GM21515 (cell line): ENCODE data around the gene TPBGL.

ENCODE experiments used
- ATAC-seq: cut with Tn5 transposase; IDR thresholded peaks from one replicate; pipeline ENCODE4 v1.9.1; 2021; ENCODE audit not compliant: unreplicated experiment

TPBGL gene, protein sequence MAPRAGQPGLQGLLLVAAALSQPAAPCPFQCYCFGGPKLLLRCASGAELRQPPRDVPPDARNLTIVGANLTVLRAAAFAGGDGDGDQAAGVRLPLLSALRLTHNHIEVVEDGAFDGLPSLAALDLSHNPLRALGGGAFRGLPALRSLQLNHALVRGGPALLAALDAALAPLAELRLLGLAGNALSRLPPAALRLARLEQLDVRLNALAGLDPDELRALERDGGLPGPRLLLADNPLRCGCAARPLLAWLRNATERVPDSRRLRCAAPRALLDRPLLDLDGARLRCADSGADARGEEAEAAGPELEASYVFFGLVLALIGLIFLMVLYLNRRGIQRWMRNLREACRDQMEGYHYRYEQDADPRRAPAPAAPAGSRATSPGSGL

DNA sequence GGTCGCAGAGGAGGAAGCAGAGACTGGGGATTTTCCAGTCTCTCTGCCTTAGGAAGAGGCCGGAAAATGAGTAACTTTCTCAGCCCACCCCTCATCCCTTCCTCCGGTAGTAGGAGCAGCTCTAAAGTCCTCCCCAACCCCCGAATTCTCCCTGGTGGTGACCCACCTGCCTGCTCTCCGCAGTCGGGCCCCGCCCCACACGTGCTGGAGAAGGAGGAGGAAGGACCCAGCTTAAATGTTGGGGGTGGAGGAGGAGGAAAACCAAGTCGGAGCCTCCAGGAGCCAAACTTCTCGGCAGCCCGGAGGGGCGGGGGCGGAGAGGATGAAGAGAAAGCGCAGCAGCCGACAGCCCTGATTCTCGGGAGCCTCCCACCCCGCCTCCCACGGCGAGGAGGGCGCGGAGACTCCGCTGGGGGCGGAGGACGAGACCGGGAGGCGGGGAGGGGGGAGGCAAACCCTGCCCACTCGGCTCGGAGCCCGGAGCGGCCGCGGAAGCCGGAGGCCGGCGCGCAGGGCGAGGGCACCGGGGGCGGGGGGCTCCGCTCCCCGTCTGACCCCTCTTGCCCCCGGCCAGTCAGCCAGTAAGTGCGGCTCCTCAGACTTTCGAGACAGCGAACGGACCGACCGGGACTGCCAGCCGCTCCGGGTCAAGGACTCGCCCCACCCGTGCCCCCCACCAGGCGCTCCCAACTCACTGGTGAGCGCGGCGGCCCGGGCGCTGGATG lies at the start of gene TPBGL:
TSS of gene TPBGL (plus strand) at position 464 of the 725 bp plus-strand sequence. CDS start 276 bp downstream, outside the sequence.
- ATAC-seq: no peak

DNA sequence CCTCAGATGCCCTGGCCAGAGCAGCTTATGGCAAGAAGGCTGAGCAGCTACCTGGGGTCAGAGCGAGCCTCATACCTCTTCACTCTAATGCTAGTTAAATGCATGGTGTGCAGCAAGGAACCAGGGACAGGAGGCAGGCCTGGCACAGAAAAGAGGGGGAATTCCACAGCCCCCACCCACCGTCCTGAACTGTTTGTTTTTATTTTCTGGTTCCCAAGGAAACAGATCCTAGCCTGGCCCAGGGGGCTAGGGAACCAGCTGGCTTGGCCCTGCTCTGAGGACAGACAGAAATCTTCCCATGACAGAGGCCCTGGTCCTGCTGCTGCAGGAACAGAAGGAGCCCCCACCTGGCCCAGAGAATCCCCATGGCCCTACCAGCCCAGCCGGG lies 49.2 kb upstream of the TPBGL start:
- no peak for ATAC-seq

DNA sequence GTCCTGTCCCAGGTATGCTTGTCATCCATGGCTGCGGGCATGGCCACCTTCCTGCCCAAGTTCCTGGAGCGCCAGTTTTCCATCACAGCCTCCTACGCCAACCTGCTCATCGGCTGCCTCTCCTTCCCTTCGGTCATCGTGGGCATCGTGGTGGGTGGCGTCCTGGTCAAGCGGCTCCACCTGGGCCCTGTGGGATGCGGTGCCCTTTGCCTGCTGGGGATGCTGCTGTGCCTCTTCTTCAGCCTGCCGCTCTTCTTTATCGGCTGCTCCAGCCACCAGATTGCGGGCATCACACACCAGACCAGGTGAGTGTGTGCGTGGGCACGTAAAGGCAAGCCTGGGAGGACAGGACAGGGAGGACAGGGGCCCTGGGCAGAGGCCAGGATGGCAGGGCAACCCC lies 47.3 kb upstream of the TPBGL start:
- ATAC-seq: no peak

DNA sequence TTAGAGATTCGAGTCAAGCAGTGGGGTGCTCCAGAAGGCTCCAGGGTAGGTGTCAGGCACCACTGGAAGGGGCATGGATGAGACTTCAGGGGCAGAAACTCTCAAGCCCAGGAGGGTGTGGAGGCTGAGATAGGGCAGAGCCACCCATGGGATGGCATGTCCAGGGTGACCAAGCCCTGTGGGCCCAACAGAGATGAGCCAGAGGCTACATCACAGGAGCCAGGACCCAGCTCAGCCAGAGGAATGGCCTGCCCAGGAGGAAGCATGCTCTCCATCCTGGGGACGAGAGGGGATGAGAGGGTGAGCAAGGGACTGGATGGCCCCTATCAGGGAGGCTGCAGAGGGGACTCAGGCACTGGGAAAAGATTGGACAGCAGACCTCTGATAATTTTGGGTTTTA lies 46.9 kb upstream of the TPBGL start:
- ATAC-seq: no peak

DNA sequence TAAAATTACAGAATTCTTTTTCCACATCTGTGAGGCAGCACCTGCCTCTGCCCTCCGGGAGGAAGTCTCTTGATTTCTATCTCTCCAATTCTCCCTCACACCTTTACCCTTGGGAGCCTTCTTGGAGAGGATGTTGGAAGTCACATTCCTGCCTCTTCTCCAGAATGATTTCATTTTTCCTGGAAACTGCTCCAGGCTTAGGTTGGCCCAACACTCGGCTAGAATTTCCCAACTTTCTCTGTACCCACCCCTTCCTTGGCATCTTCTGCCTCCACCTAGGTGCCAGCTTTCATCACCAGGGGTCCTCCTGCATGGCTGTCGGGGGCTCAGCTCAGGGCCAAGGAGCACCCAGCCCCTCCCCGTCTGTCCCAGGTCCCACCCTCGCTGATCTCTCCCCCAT lies 46.4 kb upstream of the TPBGL start:
- ATAC-seq: no peak

DNA sequence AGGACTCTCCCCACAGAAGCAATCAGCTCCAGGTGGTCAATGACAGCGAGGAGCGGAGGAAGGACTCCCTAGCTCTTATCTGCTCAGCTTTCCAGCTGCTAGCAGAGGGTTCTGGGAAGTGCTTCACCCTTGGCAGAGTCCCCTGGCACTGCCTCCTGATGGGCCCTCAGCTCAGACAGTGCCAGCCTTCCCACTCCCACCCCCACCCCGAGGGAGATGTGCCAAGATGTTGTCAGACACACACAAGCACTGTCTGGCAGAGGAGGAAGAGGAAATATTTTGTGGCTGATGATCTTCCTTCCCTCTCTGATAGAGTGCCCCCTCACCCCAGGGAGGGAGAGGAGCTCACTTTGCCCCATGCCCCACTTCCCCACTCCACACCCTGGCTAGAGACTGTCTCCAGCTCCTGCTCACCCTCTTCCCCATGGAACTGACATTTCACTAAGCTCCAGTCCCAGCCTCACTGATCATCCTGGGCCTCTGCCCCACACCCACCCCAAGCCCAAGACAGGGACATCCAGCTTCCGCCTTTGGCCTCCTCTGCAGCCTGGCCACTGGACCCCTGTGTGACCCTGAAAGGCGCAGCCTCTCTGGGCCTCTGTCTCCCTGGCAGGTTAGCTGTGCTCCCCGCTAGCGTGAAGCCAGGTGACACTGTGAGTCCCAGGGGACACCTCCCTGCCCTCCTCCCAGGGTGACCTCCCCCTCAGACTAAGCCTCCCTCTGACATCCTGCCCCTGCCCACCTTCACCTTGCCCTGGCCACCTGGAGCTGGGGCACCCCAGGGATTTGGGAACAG lies 45.2 kb upstream of the TPBGL start:
- ATAC-seq: no peak

DNA sequence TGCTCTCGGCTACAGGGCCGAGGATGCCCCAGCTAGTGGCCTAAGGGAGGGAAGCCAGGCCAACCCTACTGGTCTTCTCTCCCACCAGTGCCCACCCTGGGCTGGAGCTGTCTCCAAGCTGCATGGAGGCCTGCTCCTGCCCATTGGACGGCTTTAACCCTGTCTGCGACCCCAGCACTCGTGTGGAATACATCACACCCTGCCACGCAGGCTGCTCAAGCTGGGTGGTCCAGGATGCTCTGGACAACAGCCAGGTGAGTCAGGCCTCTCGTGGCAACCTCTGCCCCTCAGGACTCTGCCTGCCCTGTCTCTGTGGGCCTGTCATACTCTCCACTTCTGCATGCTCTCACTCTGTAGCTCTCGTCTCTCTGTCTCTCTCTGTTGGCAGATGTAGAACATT lies 44.1 kb upstream of the TPBGL start:
- ATAC-seq: no peak

DNA sequence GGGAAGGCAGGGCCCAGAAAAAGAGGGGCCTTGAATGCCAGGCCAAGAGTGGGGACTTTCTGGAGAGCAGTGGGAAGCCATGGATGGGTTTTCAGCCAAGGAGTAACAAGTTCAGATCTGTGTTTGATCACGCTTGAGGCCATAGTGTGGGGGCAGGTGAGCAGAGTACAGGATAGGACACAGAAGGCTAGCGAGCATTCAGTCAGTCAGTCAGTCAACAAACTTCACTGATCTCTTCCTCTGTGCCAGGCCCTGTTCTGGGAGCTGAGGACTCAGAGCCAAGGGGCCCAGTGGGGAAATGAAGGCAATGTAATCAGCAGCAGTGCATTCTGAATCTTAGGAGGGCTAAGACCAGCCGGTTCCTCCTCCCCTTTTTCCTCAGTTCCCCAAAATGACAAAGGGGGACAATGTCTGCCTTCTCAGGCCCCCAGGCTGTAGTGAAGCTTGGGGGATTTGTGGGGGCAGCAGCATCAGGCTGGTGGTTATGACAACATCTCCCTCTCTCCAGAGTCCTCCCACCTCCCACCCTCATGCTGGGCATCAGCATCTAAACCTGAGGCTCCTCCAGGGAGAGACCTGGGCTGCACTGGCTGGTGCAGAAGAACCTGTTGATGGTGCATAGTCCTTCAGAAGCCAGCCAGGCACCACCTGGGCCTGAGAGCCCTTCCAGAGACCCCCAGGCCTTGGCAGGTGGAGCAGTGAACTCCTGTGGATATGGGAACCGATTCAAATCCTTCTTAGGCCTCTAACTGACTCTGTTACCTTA lies 42.9 kb upstream of the TPBGL start:
- no peak for ATAC-seq

DNA sequence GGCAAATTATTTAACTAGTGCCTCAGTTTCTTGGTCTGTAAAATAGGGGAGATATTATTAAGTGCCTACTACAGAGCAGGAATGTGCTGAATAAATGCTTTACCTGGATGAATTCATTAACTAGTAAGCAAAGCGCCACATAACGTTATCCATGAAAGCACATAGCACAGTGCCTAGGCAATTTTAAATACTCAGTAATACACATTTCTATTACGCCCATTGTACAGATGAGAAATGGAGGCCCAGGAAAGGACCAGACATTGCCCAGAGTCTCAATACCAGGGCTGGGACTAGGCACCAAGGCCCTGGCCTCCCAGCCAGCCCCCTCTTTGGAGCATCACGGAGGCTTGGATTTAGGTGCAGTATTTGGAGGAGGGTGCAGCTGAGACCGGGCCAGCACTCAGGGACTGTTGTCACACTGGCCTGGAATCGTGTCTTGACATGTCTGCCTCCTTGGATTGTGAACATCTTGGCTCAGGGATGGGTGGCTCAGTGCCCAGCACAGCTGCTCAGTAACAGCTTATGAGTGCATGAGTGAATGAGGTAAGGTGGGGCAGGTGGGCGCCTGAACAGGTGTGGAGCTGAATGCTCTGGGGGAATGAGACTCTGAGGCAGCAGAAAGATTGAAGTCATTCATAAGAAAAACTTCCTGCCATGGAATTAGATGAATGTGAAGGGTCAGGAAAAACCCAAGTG lies 42.1 kb upstream of the TPBGL start:
- no peak for ATAC-seq

DNA sequence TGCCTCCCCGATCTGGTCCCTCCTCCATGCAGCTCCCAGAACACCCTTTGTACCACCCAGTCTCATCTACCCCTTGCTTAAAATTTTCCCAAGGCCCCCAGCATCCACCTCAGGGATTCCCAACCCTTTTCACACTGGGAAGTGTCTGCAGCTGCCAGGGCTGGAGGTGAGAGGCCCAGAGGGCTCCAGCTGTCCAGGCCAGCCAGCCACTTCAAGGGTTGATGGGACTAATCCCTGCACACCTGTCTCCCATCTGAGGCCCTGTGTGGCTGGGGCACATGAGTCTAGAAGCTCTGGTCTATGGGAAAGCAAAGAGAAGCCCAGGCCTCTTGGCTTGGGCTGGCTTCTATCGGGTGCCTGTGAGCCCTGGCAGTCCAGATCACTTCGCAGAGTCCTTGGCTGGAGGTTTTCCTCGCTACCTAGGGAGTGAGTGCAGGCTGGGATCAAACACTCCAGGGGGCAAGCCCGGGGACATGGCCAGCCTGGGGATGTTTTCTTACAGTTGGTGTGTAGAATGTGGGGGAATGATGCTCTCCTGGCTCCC lies 41.1 kb upstream of the TPBGL start:
- no peak for ATAC-seq

DNA sequence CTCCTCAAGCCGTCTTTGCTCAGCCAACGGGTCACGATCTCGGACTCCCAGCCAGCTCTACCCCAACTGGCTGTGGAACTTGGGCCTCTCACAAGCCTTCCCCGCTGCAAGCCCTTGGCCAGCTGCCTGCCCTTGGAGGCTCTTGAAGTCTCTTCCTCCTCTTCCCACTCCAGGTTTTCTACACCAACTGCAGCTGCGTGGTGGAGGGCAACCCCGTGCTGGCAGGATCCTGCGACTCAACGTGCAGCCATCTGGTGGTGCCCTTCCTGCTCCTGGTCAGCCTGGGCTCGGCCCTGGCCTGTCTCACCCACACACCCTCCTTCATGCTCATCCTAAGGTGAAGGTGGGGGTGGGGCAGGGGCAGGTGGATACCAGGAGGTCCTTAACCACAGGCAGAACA lies 40.5 kb upstream of the TPBGL start:
- no peak for ATAC-seq

DNA sequence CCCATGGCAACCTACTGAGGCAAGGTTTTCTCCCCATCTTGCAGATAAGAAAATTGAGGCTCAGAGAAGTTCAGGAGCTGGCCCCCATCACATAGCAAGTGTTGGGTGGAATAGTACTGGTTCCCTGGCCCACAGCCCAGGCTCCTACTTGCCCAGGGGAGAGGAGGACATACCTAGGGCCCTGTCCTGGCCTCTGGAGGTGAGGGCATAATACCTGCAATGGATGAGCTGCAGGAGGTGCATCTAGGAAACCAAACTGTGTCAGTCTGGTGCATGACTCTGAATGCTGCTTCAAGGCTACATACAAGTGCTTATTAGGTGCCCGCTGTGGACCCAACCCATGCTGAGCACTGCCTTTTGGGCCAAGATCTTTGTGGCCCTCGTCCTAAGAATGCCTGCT lies 40.0 kb upstream of the TPBGL start:
- no peak for ATAC-seq

DNA sequence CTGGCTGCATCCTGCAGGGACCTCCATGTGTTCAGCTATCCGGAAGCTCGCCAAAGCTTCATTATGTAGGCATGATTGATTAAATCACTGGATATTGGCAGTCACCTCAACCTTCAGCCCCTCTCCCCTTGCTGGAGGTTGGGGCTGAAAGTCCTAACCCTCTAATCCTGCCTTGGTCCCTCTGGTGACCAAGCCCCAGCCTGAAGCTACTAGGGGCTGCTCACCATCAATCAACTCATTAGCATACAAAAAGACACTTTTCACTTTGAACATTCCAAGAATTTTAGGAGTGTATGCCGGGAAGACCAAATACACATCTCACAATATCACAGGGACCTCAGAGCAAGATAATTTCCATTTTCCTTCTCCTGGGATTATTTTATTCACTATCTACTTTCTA lies 38.8 kb upstream of the TPBGL start:
- no peak for ATAC-seq

DNA sequence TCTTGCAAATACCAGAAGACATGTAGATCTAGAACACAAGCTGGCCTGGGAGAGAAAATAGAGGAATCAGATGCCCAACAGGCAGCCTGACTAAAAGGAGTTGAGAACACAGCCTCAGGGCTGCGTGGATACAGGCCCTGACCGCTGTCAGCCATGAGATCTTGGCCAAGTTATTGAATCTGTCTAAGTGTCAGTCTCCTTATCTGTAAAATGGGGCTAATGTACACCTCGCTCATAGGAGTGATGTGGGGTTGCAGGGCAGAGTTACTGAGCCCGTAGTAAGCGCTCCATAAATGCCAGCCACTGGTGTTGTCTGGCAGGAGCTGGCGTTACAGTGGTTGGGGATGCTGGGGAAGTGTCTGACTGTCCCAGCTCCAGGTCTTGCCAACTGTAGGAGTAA lies 38.4 kb upstream of the TPBGL start:
- ATAC-seq: no peak

DNA sequence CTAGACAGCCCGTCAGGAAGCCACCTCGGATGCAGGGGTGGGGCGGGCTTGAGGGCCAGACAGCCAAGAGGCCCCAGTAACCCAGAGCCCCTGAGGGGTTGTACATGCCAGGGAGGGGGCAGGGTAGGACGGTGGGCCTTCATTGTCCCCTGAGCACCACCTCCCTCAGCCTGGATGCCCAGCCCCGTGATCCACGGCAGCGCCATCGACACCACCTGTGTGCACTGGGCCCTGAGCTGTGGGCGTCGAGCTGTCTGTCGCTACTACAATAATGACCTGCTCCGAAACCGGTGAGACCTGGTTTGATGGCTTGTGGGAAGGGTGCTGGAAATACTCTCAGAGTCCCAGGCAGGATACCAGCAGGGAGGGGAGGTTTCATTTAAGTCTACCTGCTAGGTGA lies 37.4 kb upstream of the TPBGL start:
- ATAC-seq: no peak

DNA sequence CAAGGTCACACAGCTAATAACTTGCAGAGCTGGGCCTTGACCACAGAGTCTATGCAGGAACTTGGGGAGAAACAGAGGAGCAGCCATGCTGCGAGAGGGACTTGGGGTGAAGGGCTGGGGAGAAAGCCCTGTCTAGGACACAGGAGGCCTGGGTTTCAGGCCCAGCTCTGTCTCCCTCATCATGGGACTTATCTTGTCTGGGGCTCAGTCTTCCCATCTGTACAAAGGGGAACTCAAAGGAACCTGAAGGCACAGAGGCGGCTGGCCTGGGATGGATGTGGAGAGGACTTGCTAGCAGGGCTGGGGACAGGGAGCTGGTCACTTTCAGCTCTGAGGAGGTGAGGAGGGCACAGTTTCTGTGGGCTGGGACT lies 36.9 kb upstream of the TPBGL start:
- ATAC-seq: no peak

DNA sequence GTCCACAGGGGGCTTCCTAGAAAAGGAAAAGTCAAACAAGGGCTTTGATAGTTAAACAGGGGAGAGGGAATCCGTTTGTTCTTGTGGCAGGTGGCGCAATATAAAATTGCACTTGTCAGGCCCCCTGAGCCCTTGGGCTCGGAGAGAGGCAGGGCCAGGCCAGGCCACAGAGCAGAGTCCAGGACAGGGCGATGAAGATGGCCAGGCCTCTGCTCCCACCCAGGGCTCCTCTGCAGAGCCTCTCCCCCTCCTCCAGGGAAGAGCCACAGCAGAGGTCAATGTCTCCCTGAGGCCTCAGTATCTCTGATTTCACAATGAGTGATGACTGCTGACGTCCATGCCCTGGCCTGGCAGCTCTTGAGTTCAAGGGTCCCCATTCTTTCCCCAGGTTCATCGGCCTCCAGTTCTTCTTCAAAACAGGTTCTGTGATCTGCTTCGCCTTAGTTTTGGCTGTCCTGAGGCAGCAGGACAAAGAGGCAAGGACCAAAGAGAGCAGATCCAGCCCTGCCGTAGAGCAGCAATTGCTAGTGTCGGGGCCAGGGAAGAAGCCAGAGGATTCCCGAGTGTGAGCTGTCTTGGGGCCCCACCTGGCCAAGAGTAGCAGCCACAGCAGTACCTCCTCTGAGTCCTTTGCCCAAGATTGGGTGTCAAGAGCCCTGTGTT lies 36.4 kb upstream of the TPBGL start:
- ATAC-seq: no peak

DNA sequence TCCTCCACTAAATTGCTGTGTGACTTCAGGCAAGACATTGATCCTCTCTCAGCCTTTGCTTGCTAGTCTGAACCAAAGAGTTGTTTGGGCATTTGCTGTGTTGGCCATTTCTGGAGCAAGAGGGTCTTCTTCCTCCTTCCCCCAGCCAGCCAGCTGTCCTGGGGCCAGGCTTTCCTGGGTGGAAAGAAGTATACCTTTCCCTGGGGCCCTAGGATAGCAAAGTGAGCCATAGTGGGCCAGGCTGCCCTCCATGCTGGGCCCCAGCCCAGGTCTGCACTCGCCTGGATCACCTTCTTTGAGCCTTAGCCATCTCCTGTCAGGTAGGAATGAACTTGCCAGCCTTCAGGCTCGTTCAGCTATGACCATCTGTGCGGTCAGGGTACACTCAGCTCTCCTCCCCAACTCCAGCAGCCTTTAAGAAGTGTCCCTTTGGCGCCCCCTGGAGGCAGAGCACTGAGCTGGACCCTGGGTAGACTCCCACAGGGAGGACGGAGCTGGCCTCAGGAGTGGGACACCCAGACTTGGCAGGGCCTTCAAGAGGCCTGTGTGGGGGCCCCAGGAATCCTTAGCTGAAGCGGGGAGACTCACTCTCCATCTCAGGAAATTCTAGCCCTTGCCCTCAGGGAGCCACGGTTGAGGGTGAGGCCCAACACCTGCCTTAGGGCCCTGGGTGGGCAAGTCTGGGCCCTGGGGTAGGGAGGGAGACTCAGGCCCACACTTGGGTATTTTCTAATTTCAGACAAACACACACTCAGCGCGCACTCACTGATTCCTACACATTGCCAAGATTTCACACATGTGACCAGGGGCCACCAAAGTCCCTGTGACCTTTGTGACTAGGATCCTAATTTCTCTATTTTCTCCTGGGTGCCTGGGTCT lies 35.6 kb upstream of the TPBGL start:
- ATAC-seq: peak; percentile 62

DNA sequence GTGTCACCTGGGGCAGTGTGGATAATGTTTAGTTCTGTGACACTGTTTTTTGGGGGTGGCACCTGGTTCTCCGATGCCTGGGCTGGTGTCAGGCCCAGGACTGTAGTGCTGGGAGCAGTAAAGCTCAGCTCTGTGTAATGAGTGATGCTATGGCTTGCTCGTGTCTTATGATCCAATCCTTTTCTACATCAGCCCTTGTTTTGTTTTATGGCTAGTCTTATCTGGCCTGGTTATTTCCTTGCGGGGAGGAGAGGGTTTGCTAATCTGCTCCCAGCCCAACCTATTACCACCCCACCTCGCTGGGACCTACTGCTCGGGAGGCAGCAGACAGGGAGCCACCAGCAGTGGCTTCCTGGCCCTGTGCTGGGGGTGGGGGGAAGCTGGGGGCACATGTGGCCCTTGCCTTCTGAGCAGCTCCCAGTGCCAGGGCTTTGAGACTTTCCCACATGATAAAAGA lies 35.0 kb upstream of the TPBGL start:
- ATAC-seq: no peak
